Lower leg skin (tissue), 3 donors: ENCODE measurements around the gene FN1.

Experiments
- POLR2A ChIP-seq, 2 donors: fragments of 450-650 bp; IDR thresholded peaks; one replicate each; pipeline ENCODE4 v1.6.1; 2016 to 2017; ENCODE audit warnings: antibody characterized with exemption in 2 of 2, mild to moderate bottlenecking in 1 of 2, moderate library complexity in 1 of 2
- TF ChIP-seq, protein P1 (sequence below), 3 donors: fragments of 450-650 bp; IDR thresholded peaks; one replicate each; pipeline ENCODE4 v1.5.1; 2016; ENCODE audit warnings: antibody characterized with exemption in 3 of 3, mild to moderate bottlenecking in 3 of 3, moderate library complexity in 2 of 3

- TF ChIP-seq, protein P1, sequence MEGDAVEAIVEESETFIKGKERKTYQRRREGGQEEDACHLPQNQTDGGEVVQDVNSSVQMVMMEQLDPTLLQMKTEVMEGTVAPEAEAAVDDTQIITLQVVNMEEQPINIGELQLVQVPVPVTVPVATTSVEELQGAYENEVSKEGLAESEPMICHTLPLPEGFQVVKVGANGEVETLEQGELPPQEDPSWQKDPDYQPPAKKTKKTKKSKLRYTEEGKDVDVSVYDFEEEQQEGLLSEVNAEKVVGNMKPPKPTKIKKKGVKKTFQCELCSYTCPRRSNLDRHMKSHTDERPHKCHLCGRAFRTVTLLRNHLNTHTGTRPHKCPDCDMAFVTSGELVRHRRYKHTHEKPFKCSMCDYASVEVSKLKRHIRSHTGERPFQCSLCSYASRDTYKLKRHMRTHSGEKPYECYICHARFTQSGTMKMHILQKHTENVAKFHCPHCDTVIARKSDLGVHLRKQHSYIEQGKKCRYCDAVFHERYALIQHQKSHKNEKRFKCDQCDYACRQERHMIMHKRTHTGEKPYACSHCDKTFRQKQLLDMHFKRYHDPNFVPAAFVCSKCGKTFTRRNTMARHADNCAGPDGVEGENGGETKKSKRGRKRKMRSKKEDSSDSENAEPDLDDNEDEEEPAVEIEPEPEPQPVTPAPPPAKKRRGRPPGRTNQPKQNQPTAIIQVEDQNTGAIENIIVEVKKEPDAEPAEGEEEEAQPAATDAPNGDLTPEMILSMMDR (IDR thresholded peaks at IDR 0.05) = no peak
- TF ChIP-seq POLR2A (IDR thresholded peaks at IDR 0.05) = no peak
Observed at GRCh38 chr2:215370112-215370965, 65.5 kb downstream of the FN1 start.
